ENCODE measurements around the gene BRCA1.
A peak's percentile ranks its signal among the peaks of the same experiment; 100 is the strongest.
"Not testable (repeated sequence)": the region's sequence is repeated elsewhere in the genome, so short reads cannot be mapped to it uniquely, and the experiment has no call there.

BRCA1 gene

GRCh38 chr17:43068570-43069367 is 56.4 kb downstream of the BRCA1 start:
- DNase-seq, result no peak

DNA sequence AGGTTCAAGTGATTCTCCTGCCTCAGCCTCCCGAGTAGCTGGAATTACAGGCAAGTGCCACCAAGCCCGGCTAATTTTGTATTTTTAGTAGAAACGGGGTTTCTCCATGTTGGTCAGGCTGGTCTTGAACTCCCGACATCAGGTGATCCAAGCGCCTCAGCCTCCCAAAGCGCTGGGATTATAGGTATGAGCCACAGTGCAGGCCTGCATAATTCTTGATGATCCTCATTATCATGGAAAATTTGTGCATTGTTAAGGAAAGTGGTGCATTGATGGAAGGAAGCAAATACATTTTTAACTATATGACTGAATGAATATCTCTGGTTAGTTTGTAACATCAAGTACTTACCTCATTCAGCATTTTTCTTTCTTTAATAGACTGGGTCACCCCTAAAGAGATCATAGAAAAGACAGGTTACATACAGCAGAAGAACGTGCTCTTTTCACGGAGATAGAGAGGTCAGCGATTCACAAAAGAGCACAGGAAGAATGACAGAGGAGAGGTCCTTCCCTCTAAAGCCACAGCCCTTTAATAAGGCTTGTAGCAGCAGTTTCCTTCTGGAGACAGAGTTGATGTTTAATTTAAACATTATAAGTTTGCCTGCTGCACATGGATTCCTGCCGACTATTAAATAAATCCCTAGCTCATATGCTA is 62.1 kb downstream of the BRCA1 start:
- no peak for DNase-seq

GRCh38 chr17:43056051-43056450 is 69.1 kb downstream of the BRCA1 start:
- no peak for DNase-seq

DNA sequence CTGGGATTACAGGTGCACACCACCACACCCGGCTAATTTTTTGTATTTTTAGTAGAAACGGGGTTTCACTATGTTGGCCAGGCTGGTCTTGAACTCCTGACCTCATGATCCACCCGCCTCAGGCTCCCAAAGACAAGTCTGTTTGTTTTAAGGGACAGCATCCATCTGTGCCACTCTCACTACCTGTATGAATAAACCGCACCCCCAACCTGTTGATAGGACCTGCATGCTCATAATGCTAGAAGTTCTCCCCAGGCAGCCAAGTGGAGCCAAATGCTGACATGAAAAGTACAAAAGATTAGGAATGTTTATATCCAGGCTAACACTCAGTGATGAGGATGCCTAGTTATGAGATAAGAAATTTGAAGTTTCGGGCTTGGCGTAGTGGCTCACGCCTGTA is 72.2 kb downstream of the BRCA1 start:
- DNase-seq, result not testable (repeated sequence)

DNA sequence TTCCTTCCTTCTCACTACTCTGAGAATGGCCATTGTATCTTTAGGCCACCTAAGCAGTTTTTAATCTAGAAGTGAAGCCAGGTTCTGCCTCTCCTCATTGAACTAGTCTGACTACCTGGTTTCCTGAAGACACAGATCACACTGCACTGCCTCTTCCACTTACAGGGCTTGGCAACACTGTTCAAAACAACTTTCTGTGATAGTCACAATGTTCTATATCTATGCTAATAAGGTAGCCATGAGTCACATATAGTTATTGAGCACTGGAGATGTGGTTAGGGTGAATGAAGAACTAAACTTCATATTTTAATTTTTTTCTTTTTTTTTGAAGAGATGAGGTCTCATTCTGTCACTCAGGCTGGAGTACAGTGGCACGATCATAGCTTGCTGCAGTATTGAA is 73.2 kb downstream of the BRCA1 start:
- DNase-seq, result no peak

DNA sequence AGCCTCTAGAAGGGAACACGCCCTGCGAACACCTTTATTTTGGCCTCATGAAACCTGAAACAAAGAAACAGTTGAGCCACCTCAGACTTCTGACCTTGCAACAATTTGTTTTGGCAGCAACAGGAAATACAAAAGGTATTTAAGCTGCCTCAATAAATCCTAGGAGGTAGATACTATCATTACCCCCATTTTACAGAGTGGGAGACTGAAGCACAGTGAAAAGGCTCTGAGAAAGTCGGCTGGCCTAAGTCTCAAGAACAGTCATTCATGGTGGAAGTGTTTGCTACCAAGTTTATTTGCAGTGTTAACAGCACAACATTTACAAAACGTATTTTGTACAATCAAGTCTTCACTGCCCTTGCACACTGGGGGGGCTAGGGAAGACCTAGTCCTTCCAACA is 81.1 kb downstream of the BRCA1 start:
- no peak for DNase-seq

DNA sequence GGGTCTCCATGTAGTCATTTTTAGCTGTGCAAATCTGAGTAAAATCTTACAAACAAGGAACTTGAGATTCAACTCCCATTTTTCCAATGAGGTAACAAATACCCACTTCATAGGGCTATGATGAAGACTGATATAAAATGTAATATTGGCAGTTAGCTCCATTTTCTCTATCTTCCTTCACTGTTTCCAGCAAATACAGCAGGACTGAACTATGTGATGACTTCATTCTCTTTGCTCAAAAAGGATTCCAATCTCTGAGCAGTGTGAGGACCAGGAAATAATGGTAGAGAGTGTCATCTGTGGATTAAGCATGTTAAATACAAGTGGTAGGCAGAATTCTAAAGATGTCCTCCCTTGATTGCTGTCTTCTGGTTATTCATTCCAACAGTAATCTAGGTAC is 81.9 kb downstream of the BRCA1 start:
- DNase-seq, result no peak

- no peak for DNase-seq
Measured at GRCh38 chr17:43042025-43042628, 83.0 kb downstream of the BRCA1 start.

GRCh38 chr17:43040655-43041054 is 84.5 kb downstream of the BRCA1 start:
- DNase-seq, result no peak

GRCh38 chr17:43039646-43040045 is 85.5 kb downstream of the BRCA1 start:
- DNase-seq, result no peak

DNA sequence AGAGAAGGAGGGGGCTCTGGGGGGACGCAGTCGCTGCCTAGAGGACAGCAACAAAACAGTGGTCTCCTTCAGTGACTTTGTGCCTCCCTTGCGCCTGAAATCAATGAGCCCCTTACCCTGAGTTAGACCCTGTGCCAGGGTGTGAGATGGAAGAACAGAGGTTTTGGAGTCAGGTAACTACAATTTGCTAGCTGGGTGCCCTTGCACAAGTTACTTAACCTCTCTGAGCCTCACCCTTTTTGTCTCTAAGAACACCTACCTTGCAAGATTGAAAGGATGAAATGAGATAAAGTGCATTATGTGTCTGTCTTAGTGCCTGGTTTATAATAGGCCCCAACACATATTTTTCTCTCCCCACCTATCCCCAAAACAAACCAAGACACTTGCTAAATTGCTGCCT is 90.3 kb downstream of the BRCA1 start:
- DNase-seq, result no peak

- DNase-seq, result no peak
Measured at GRCh38 chr17:43033948-43034881, 90.9 kb downstream of the BRCA1 start.

DNA sequence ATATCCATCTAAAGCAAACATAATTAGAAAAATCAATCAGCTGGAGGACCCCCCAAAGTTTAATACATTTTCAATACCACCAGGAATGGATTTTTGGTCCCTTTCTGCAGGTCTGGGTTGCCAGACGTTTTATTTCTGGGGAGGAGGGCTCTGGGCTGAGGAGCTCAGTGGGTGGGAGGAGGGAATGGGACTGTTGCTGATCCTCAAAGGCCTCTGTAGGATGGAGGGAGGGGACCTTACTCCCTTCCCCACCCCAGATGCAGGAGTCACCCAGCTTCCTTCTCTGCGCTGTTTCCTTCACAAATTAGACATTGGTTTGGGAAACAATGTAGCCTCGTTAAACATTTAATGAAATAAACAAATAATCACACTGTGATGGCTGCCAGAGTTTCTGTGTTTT is 93.5 kb downstream of the BRCA1 start:
- no peak for DNase-seq

GRCh38 chr17:43030137-43030767 is 94.9 kb downstream of the BRCA1 start:
- no peak for DNase-seq

GRCh38 chr17:43028221-43028861 is 96.8 kb downstream of the BRCA1 start:
- no peak for DNase-seq

GRCh38 chr17:43027091-43028032 is 97.8 kb downstream of the BRCA1 start:
- DNase-seq, result no peak

- no peak for DNase-seq
Measured at GRCh38 chr17:43026595-43026994, 98.6 kb downstream of the BRCA1 start.

GRCh38 chr17:43025766-43026537 is 99.2 kb downstream of the BRCA1 start:
- DNase-seq, result no peak

- peak; percentile 41 for DNase-seq
Measured at GRCh38 chr17:43025290-43025657, 99.9 kb downstream of the BRCA1 start.

All from NCI-H146 (cell line).